Astrocyte (in vitro differentiated cells and primary cell): ENCODE results near the gene BABAM1. TPM values are rescaled to one million over a fixed set of nuclear protein-coding genes. Genes with fewer than 3 reads are reported as not detected.
"Not testable (repeated sequence)": the region's sequence is repeated elsewhere in the genome, so short reads cannot be mapped to it uniquely, and the experiment has no call there.

Experiments
- DNase-seq: peaks from one replicate; pipeline ENCODE4 v3.0.0-alpha.2; 2010; ENCODE audit warnings: low read depth
- FAIRE-seq: peaks from 2 replicates; lab custom pipeline; 2011; peaks lifted over from hg19 to GRCh38; lab: Jason Lieb, UNC
- H2AFZ ChIP-seq: 2 replicates; pipeline ENCODE4 v1.6.0; 2012; ENCODE audit warnings: low read depth, low read length, inconsistent platforms
- H3K27ac ChIP-seq: 2 replicates; pipeline ENCODE4 v1.5.1; 2011; ENCODE audit warnings: low read depth, low read length, inconsistent platforms
- H3K27me3 ChIP-seq: 2 replicates; pipeline ENCODE4 v1.6.0; 2011; ENCODE audit warnings: low read length, inconsistent platforms; ENCODE audit not compliant: insufficient read depth
- H3K36me3 ChIP-seq: 2 replicates; pipeline ENCODE4 v1.5.1; 2011; ENCODE audit warnings: low read length, inconsistent platforms; ENCODE audit not compliant: insufficient read depth
- H3K4me1 ChIP-seq: 2 replicates; pipeline ENCODE4 v1.5.1; 2011; ENCODE audit warnings: low read length, inconsistent platforms; ENCODE audit not compliant: insufficient read depth
- H3K4me2 ChIP-seq: 2 replicates; pipeline ENCODE4 v1.6.0; 2012; ENCODE audit warnings: low read length, inconsistent platforms
- H3K4me3 ChIP-seq: 2 replicates; pipeline ENCODE4 v1.5.1; 2011; ENCODE audit warnings: low read depth, mild to moderate bottlenecking, low read length, inconsistent platforms; ENCODE audit not compliant: insufficient read depth
- H3K79me2 ChIP-seq: 2 replicates; pipeline ENCODE4 v1.6.0; 2012; ENCODE audit warnings: mild to moderate bottlenecking, low read length, inconsistent platforms; ENCODE audit not compliant: insufficient read depth
- H3K9ac ChIP-seq: 2 replicates; pipeline ENCODE4 v1.6.0; 2012; ENCODE audit warnings: mild to moderate bottlenecking, low read length, inconsistent platforms
- H3K9me3 ChIP-seq: 2 replicates; pipeline ENCODE4 v1.5.1; 2012; ENCODE audit warnings: low read depth, mild to moderate bottlenecking, low read length, inconsistent platforms; ENCODE audit not compliant: insufficient read depth
- H4K20me1 ChIP-seq: 2 replicates; pipeline ENCODE4 v1.6.0; 2012; ENCODE audit warnings: low read length, inconsistent platforms; ENCODE audit not compliant: insufficient read depth
- H3K27ac Mint-ChIP-seq: one replicate; pipeline ENCODE4 v1.8.0; 2021; ENCODE audit warnings: mild to moderate bottlenecking, mixed read lengths; ENCODE audit not compliant: unreplicated experiment
- H3K27me3 Mint-ChIP-seq: one replicate; pipeline ENCODE4 v1.8.0; 2021; ENCODE audit warnings: low read depth, mixed read lengths; ENCODE audit not compliant: unreplicated experiment
- H3K36me3 Mint-ChIP-seq: one replicate; pipeline ENCODE4 v1.8.0; 2021; ENCODE audit warnings: low read depth, mixed read lengths; ENCODE audit not compliant: unreplicated experiment
- H3K4me1 Mint-ChIP-seq: one replicate; pipeline ENCODE4 v1.8.0; 2021; ENCODE audit warnings: low read depth, mixed read lengths; ENCODE audit not compliant: unreplicated experiment
- H3K4me3 Mint-ChIP-seq: one replicate; pipeline ENCODE4 v1.8.0; 2021; ENCODE audit warnings: mild to moderate bottlenecking, moderate library complexity, mixed read lengths; ENCODE audit not compliant: unreplicated experiment
- H3K9me3 Mint-ChIP-seq: one replicate; pipeline ENCODE4 v1.8.0; 2021; ENCODE audit warnings: mild to moderate bottlenecking, mixed read lengths; ENCODE audit not compliant: unreplicated experiment
- CTCF ChIP-seq: IDR thresholded peaks from 2 replicates; pipeline ENCODE4 v1.5.1; 2011; ENCODE audit warnings: low read depth, mild to moderate bottlenecking, inconsistent platforms, low read length, moderate library complexity; ENCODE audit not compliant: insufficient read depth
- EZH2 ChIP-seq: IDR thresholded peaks from 2 replicates; pipeline ENCODE4 v1.6.1; 2012; ENCODE audit warnings: mild to moderate bottlenecking, low read length, inconsistent platforms; ENCODE audit not compliant: insufficient read depth
- total RNA-seq: library from RNA; stranded (reverse); gene quantifications from 2 replicates; pipeline ENCODE4 v1.2.1, GENCODE V29; 2021

BABAM1 gene
- total RNA-seq, 1 donor from 2014 or later = 112 TPM

DNA sequence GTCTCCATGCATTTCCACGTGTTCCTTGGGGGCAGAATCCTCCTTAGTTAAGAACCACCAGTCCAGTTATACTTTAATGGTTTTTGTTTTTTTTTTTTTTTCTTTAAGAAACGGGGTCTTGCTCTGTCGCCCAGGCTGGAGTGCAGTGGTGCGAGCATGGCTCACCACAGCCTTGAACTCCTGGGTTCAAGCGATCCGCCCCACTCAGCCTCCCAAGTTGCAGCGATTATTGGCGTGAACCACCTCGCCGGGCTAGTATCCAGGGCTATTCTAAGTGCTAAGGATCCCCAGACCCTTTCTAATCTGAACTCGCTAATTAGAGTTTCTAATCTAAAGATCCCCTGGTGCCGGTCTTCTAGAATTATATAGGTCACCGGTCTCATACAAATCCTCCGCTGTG, 26.4 kb downstream of the BABAM1 start:
- H3K27me3 Mint-ChIP-seq = no peaks in the 10 kb centered on the region
- no peak overlapping the region for H3K4me3 Mint-ChIP-seq
- Histone ChIP-seq H4K20me1 (no peaks in the 10 kb centered on the region), H3K4me1 (peaks cover 5% of the 10 kb centered on the region), H3K4me2 (no peak overlapping the region), H3K79me2 (no peaks in the 10 kb centered on the region), H3K9me3 (no peaks in the 10 kb centered on the region), H3K27ac (no peak overlapping the region), H3K9ac (no peak overlapping the region), H3K36me3 (no peaks in the 10 kb centered on the region), H2AFZ (no peak overlapping the region), H3K27me3 (no peaks in the 10 kb centered on the region), H3K4me3 (no peak overlapping the region)
- peaks cover 1% of the 10 kb centered on the region for H3K9me3 Mint-ChIP-seq
- H3K36me3 Mint-ChIP-seq = peaks cover 7% of the 10 kb centered on the region
- no peak for TF ChIP-seq CTCF
- no peak for TF ChIP-seq EZH2
- DNase-seq (no peak), FAIRE-seq (no peak)
- no peak overlapping the region for H3K27ac Mint-ChIP-seq
- peaks cover 2% of the 10 kb centered on the region for H3K4me1 Mint-ChIP-seq

DNA sequence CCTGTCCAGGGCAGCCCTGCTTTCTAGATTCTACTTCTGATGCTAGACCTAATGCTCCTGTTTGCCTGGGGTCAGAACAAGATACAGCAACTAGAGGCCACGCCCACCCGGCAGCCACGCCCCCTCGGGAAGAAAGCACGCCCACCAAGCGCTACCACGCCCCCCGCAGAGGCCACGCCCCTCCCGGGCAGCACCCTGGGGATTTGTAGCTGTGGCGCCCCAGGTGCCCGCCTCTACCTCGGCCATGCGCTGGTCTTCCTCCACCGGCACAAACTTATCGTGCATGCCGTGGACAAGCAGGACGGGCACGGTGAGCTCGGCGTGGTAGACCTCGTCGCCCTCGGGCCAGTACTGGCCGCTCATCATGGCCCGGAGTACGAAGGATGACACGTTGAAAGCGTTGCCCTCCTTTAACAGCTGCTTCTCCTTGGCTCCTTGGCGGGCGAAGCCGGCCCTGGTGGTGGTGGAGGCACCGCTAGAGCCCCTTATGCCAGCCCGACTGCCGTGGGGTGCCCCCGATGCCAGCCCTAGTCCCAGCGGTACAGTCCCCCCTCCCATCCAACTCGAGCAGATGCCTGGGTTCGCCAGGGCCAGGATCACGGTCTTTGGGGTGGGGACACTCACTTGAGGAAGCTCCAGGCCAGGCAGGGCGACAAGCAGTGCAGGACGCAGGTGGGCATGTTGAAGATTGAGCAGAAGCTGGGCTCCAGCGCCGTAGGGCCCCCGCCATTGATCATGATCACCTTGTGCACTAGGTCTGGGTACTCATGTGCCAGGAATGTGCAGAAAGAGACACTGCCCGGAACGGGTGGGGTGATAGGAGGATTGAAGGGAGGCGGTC, 27.0 kb downstream of the BABAM1 start:
- Mint-ChIP-seq H3K4me1 (peaks cover 2% of the 10 kb centered on the region), H3K9me3 (peaks cover 1% of the 10 kb centered on the region), H3K27ac (no peak overlapping the region), H3K36me3 (peaks cover 7% of the 10 kb centered on the region), H3K4me3 (no peak overlapping the region), H3K27me3 (no peaks in the 10 kb centered on the region)
- TF ChIP-seq EZH2 = no peak
- no peak for TF ChIP-seq CTCF
- no peaks in the 10 kb centered on the region for H3K79me2 ChIP-seq
- no peaks in the 10 kb centered on the region for H3K9me3 ChIP-seq
- no peak overlapping the region for H3K4me3 ChIP-seq
- no peak overlapping the region for H3K9ac ChIP-seq
- H4K20me1 ChIP-seq = no peaks in the 10 kb centered on the region
- H3K4me1 ChIP-seq = peaks cover 5% of the 10 kb centered on the region
- no peak overlapping the region for H2AFZ ChIP-seq
- H3K27ac ChIP-seq = no peak overlapping the region
- no peak for DNase-seq
- no peak overlapping the region for H3K4me2 ChIP-seq
- no peaks in the 10 kb centered on the region for H3K27me3 ChIP-seq
- FAIRE-seq = no peak
- H3K36me3 ChIP-seq = no peaks in the 10 kb centered on the region

DNA sequence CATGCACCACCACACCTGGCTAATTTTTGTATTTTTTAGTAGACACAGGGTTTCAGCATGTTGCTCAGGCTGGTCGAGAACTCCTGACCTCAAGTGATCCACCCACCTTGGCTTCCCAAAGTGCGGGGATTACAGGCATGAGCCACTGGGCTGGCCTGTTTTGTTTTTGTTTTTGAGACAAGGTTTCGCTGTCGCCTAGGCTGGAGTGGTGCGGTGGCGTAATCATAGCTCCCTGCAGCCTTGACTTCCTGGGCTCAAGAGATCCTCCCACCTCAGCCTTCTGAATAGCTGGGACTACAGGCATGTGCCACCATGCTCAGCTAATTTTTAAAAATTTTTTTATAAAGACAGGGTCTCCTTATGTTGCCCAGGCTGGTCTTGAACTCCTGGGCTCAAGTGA, 28.3 kb downstream of the BABAM1 start:
- H3K4me1 ChIP-seq, H4K20me1 ChIP-seq, H3K27me3 ChIP-seq, FAIRE-seq, H3K9ac ChIP-seq, H3K36me3 ChIP-seq, H3K4me1 Mint-ChIP-seq, H3K79me2 ChIP-seq, DNase-seq, H3K36me3 Mint-ChIP-seq, H3K27ac Mint-ChIP-seq, H3K9me3 Mint-ChIP-seq, H2AFZ ChIP-seq, H3K27ac ChIP-seq, H3K27me3 Mint-ChIP-seq, H3K4me2 ChIP-seq, H3K9me3 ChIP-seq, H3K4me3 ChIP-seq, H3K4me3 Mint-ChIP-seq: not testable (repeated sequence)
